ENCODE measurements around the gene GRID2IP.
"Not testable (repeated sequence)": the region's sequence is repeated elsewhere in the genome, so short reads cannot be mapped to it uniquely, and the experiment has no call there.

The GRID2IP gene

GRCh38 chr7:6551016-6551511, at the start of gene GRID2IP:
GRID2IP (minus strand) TSS chr7:6551461; CDS start chr7:6551436, 25 bp downstream.
- DNase-seq, result no peak

GRCh38 chr7:6600093-6600492, 48.8 kb upstream of the GRID2IP start:
- no peak for DNase-seq

GRCh38 chr7:6590645-6591110, 39.4 kb upstream of the GRID2IP start:
- DNase-seq, result peak; percentile 39

- peak; percentile 78 for DNase-seq
These were observed 38.8 kb upstream of the GRID2IP start, which contains the start of gene INTS15 for GRCh38 chr7:6589829-6590644. INTS15 (plus strand) TSS chr7:6590021; CDS start chr7:6590284, 263 bp downstream.

- DNase-seq, result no peak
These were observed 38.0 kb upstream of the GRID2IP start for GRCh38 chr7:6589151-6589828.

GRCh38 chr7:6588566-6588965, 37.3 kb upstream of the GRID2IP start:
- no peak for DNase-seq

- DNase-seq, result not testable (repeated sequence)
These were observed 34.6 kb upstream of the GRID2IP start for GRCh38 chr7:6585746-6586432.

- DNase-seq, result peak; percentile 25
These were observed 28.2 kb upstream of the GRID2IP start for GRCh38 chr7:6579446-6579845.

- DNase-seq, result no peak
These were observed 27.1 kb upstream of the GRID2IP start for GRCh38 chr7:6578114-6579084.

- DNase-seq, result peak; percentile 92
These were observed 26.3 kb upstream of the GRID2IP start, which contains the start of gene ZDHHC4 for GRCh38 chr7:6577369-6578113. ZDHHC4 (plus strand) TSS chr7:6577454; CDS start chr7:6580562, 3,108 bp downstream.

GRCh38 chr7:6576867-6577368, 25.7 kb upstream of the GRID2IP start:
- peak; percentile 44 for DNase-seq

GRCh38 chr7:6576024-6576866, 25.0 kb upstream of the GRID2IP start:
- peak; percentile 26 for DNase-seq

- no peak for DNase-seq
These were observed 24.2 kb upstream of the GRID2IP start for GRCh38 chr7:6575281-6576023.

- no peak for DNase-seq
These were observed 20.0 kb upstream of the GRID2IP start for GRCh38 chr7:6571160-6571779.

GRCh38 chr7:6567886-6568285, 16.6 kb upstream of the GRID2IP start:
- DNase-seq, result no peak

GRCh38 chr7:6565655-6566054, 14.4 kb upstream of the GRID2IP start:
- no peak for DNase-seq

- no peak for DNase-seq
These were observed 12.9 kb upstream of the GRID2IP start for GRCh38 chr7:6563936-6564770.

GRCh38 chr7:6562106-6562505, 10.8 kb upstream of the GRID2IP start:
- DNase-seq, result no peak
